HG02571 (cell line): ENCODE results near the gene CKS2.
A peak's percentile ranks its signal among the peaks of the same experiment; 100 is the strongest.
"Not testable (repeated sequence)": the region's sequence is repeated elsewhere in the genome, so short reads cannot be mapped to it uniquely, and the experiment has no call there.

Experiments
- ATAC-seq: cut with Tn5 transposase; IDR thresholded peaks from one replicate; pipeline ENCODE4 v1.9.1; 2021; ENCODE audit warnings: mild to moderate bottlenecking, moderate library complexity; ENCODE audit not compliant: unreplicated experiment

CKS2 gene

GRCh38 chr9:89309608-89310474, 1.2 kb upstream of the CKS2 start:
- ATAC-seq: no peak

- ATAC-seq: peak; percentile 0
Measured at GRCh38 chr9:89311346-89312221, 589 bp downstream of the CKS2 start.

- no peak for ATAC-seq
Measured at GRCh38 chr9:89312222-89312571, 1.2 kb downstream of the CKS2 start.

DNA sequence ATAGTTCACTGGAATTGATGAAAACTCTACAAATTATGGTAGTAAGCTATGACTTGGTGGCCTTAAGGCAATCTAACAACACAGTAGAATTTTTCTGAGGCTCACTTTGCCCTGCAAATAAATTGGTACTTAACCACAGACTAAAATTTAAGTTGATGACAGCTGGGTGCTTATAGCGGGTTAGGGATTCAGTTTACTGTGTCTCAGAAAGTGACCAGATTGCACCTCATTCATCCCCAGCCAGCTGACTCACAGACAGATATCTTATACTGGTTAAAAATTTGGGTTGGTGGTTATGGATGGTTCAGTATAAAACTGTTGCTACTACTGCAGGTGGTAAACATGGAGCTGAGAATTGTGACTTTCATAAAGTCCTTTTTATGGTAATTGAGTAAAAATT, 2.8 kb downstream of the CKS2 start:
- ATAC-seq: no peak

DNA sequence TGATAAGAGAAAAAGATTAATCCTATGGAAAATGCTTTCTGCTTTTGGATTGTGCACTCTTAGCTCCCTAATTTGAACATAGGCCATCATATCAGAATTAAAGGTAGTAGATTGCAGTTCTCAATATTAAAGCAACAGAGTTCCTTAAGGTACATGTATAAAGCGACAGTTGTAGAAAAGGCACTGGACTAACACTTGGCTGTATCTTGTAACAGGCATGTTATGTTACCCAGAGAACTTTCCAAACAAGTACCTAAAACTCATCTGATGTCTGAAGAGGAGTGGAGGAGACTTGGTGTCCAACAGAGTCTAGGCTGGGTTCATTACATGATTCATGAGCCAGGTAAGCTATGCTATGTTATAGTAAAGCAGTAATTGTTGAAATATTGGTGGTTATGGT, 4.0 kb downstream of the CKS2 start:
- no peak for ATAC-seq

DNA sequence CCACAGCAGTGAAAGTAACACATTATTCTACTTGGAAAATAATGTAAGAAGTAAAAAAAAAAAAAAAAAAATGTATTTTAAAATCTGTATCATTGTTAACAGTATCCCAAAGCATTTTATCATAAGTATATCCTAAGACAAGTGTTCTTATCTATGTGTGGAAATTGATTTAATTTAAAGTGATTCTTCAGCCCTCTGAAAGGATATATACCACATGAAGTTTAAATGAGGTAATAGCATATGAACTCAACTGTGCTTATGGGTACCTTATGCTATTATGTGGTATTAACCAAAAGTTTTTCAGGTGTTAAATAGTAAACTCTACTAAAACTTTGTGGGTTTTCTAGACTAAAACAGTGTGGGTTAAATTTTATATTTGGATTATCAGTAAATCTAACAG, 4.5 kb downstream of the CKS2 start:
- ATAC-seq: no peak

GRCh38 chr9:89317282-89317681, 6.3 kb downstream of the CKS2 start:
- no peak for ATAC-seq

- peak; percentile 89 for ATAC-seq
Measured at GRCh38 chr9:89318123-89319014, 7.4 kb downstream of the CKS2 start, which contains the start of gene SECISBP2. Gene SECISBP2, plus strand, starts transcription at chr9:89318500. Its CDS starts 77 bp downstream, at chr9:89318577.

DNA sequence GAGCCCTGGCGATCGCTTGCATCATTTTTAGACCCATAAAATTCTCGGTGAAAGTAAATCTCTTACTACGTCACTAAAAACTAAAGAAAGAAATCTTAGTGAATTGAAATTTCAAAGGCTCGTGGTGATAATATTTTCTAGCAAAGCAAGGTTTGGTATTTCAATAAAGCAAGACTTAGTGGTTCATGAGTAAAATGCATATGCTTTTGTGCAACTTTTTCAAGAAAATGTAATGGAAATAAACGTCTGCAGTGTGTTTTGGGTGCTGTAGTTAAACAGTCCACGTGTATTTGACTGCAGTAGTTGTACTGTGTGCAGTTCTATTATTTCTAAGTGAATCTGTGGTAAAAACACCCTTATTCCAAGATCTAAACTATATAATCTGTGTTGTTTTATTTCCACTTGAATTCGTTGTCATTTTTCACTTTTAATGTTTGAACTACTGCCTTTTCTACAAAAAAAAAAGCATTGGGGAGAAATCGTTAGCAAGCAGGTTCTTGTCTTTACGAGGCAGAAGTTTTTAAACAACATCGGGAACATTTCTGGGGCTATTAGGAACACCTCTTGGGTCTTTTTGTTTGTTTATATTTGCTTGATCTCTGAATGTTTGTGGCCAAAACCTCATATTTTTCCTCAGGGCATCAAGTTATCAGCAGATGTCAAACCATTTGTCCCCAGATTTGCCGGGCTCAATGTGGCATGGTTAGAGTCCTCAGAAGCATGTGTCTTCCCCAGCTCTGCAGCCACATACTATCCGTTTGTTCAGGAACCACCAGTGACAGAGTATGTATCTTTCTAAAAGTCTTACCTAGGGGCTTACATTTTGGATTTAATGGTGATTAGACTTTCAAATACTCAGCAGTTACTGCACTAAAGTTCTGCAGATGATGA, 8.3 kb downstream of the CKS2 start:
- no peak for ATAC-seq

DNA sequence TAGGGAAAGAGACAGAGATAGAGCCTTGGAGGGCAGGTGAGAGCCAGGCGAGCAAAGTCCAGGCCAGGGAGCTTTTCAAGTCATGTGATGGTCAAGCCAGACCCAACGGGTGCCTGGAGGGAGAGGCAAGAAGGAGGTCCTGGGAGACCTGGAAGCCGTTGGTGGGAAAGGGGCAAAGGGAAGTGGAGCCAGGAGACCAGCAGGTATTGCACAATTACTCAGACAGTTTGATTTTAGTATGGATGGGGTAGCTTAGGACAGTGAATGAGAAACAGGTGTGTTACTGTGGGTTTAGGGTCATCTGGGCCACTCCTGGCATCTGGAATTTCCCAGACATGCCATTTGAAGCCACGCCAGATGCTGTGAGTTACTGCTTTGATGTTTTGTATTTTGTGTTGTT, 12.4 kb downstream of the CKS2 start:
- ATAC-seq: no peak

DNA sequence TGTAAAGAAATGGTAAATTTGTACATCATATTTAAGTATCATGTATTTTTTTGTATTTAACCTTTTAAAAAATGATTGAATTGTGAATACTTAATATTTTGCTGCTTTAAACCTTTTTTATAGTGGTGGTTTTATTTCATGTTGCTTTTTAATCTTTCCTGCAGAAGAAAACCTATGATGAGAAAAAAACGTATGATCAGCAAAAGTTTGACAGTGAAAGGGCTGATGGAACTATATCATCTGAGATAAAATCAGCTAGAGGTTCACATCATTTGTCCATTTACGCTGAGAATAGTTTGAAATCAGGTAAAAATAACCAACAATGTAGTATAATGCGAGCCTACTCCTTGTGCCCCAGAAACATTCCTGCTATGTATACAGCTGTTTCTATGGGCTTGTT, 14.7 kb downstream of the CKS2 start:
- no peak for ATAC-seq

GRCh38 chr9:89328064-89328463, 17.1 kb downstream of the CKS2 start:
- ATAC-seq: no peak

GRCh38 chr9:89329917-89330316, 18.9 kb downstream of the CKS2 start:
- ATAC-seq: no peak

- ATAC-seq: no peak
Measured at GRCh38 chr9:89330513-89330912, 19.5 kb downstream of the CKS2 start.

DNA sequence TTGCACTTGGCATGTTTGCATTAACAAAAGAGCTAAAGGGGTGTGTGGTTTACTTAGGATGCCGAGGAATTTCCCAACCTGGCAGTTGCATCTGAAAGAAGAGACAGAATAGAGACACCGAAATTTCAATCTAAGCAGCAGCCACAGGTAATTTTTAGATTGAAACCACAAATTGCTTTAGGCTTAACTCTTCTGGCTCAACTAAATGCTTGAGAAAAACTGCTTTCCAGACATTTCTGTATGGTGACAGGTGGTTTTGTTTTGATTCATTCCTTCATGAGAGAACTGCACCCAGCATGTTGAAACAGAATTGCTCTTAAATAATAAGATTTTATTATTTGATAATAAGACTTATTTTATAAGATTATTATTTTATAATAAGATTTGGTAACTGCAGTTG, 28.8 kb downstream of the CKS2 start:
- no peak for ATAC-seq

- peak; percentile 77 for ATAC-seq
Measured at GRCh38 chr9:89340332-89340731, 29.3 kb downstream of the CKS2 start.

- no peak for ATAC-seq
Measured at GRCh38 chr9:89342213-89342612, 31.2 kb downstream of the CKS2 start.

GRCh38 chr9:89342948-89343347, 32.0 kb downstream of the CKS2 start:
- no peak for ATAC-seq

DNA sequence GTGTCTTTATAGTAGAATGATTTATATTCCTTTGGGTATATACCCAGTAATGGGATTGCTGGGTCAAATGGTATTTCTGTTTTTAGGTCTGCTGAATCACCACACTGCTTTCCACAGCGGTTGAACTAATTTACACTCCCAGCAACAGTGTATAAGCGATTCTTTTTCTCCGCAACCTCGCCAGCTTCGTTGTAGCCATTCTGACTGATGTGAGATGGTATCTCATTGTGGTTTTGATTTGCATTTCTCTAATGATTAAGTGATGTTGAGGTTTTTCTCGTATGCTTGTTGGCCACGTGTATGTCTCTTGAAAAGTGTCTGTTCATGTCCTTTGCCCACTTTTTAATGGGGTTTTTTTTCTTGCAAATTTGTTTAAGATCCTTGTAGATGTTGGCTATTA, 32.8 kb downstream of the CKS2 start:
- ATAC-seq: not testable (repeated sequence)

DNA sequence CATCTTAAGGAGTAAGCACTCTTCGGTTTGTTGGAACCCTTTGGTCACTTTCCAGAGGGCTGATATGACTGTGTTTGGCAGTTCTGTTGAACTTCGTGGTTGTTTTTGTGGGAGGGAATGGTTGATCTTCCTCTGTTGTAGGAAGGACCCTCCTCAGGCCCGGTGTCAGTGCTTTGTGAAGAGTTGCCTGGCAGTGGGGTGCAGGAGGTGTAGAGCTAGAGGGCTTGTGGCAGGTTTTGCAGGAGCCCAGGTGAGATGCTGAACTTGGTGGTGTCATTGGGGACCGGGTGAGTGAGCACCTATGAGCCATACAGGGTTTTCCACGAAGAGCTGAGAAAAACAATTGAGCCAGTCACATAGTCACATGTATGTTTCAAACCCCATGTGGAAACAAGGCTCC, 34.5 kb downstream of the CKS2 start:
- ATAC-seq: no peak
